Stromal cell of bone marrow (primary cell): ENCODE measurements around the gene IGF2BP1.
A peak's percentile ranks its signal among the peaks of the same experiment; 100 is the strongest.
"Not testable (repeated sequence)": the region's sequence is repeated elsewhere in the genome, so short reads cannot be mapped to it uniquely, and the experiment has no call there.

ENCODE experiments used
- DNase-seq: peaks from one replicate; pipeline ENCODE4 v3.0.0-alpha.2; 2012; ENCODE audit warnings: low read depth

Gene IGF2BP1

GRCh38 chr17:49020609-49021008 is 23.4 kb downstream of the IGF2BP1 start:
- no peak for DNase-seq

- no peak for DNase-seq
These were observed 24.0 kb downstream of the IGF2BP1 start for GRCh38 chr17:49021095-49021767.

GRCh38 chr17:49021768-49022103 is 24.6 kb downstream of the IGF2BP1 start:
- DNase-seq, result no peak

GRCh38 chr17:49022391-49022941 is 25.3 kb downstream of the IGF2BP1 start:
- no peak for DNase-seq

GRCh38 chr17:49024523-49024922 is 27.3 kb downstream of the IGF2BP1 start:
- no peak for DNase-seq

- not testable (repeated sequence) for DNase-seq
These were observed 29.3 kb downstream of the IGF2BP1 start for GRCh38 chr17:49026447-49026846.

- no peak for DNase-seq
These were observed 31.1 kb downstream of the IGF2BP1 start for GRCh38 chr17:49028271-49028670.

GRCh38 chr17:49029801-49030200 is 32.6 kb downstream of the IGF2BP1 start:
- no peak for DNase-seq

- peak; percentile 69 for DNase-seq
These were observed 35.1 kb downstream of the IGF2BP1 start for GRCh38 chr17:49031965-49032928.

GRCh38 chr17:49035470-49036269 is 38.5 kb downstream of the IGF2BP1 start:
- DNase-seq, result peak; percentile 41

GRCh38 chr17:49036270-49036626 is 39.1 kb downstream of the IGF2BP1 start:
- DNase-seq, result no peak

- DNase-seq, result no peak
These were observed 41.0 kb downstream of the IGF2BP1 start for GRCh38 chr17:49038138-49038537.

GRCh38 chr17:49038544-49038943 is 41.4 kb downstream of the IGF2BP1 start:
- DNase-seq, result no peak

- not testable (repeated sequence) for DNase-seq
These were observed 42.3 kb downstream of the IGF2BP1 start for GRCh38 chr17:49039518-49039917.

GRCh38 chr17:49041527-49041926 is 44.3 kb downstream of the IGF2BP1 start:
- no peak for DNase-seq

- DNase-seq, result no peak
These were observed 48.2 kb downstream of the IGF2BP1 start for GRCh38 chr17:49045376-49045775.

GRCh38 chr17:49046912-49047311 is 49.7 kb downstream of the IGF2BP1 start:
- DNase-seq, result no peak

- DNase-seq, result no peak
These were observed 52.1 kb downstream of the IGF2BP1 start for GRCh38 chr17:49049265-49049664.

GRCh38 chr17:49050611-49051010 is 53.4 kb downstream of the IGF2BP1 start:
- DNase-seq, result no peak

- no peak for DNase-seq
These were observed 54.1 kb downstream of the IGF2BP1 start for GRCh38 chr17:49051269-49051668.

- no peak for DNase-seq
These were observed 56.1 kb downstream of the IGF2BP1 start for GRCh38 chr17:49053171-49053829.
